Stromal cell of bone marrow (primary cell): Measurements from ENCODE around the gene DICER1.

Experiments used
- DNase-seq: peaks from one replicate; pipeline ENCODE4 v3.0.0-alpha.2; 2012; ENCODE audit warnings: low read depth

Gene DICER1

GRCh38 chr14:95122621-95122945 lies 34.7 kb downstream of the DICER1 start:
- no peak for DNase-seq

- no peak for DNase-seq
These were observed 35.3 kb downstream of the DICER1 start for GRCh38 chr14:95121911-95122620.

GRCh38 chr14:95119336-95119735 lies 38.0 kb downstream of the DICER1 start:
- no peak for DNase-seq

GRCh38 chr14:95117937-95118721 lies 39.2 kb downstream of the DICER1 start:
- no peak for DNase-seq

- no peak for DNase-seq
These were observed 43.9 kb downstream of the DICER1 start for GRCh38 chr14:95113476-95113875.

- no peak for DNase-seq
These were observed 45.7 kb downstream of the DICER1 start for GRCh38 chr14:95111507-95112164.

- no peak for DNase-seq
These were observed 47.2 kb downstream of the DICER1 start for GRCh38 chr14:95110178-95110577.

GRCh38 chr14:95107711-95108110 lies 49.6 kb downstream of the DICER1 start:
- no peak for DNase-seq

- DNase-seq, result peak; percentile 8
These were observed 50.4 kb downstream of the DICER1 start for GRCh38 chr14:95106971-95107370.

- no peak for DNase-seq
These were observed 52.4 kb downstream of the DICER1 start for GRCh38 chr14:95104911-95105310.

- no peak for DNase-seq
These were observed 54.7 kb downstream of the DICER1 start for GRCh38 chr14:95102680-95103044.

- no peak for DNase-seq
These were observed 55.3 kb downstream of the DICER1 start for GRCh38 chr14:95101736-95102679.

GRCh38 chr14:95098984-95099599 lies 58.2 kb downstream of the DICER1 start:
- DNase-seq, result peak; percentile 71

GRCh38 chr14:95097385-95097784 lies 59.9 kb downstream of the DICER1 start:
- DNase-seq, result peak; percentile 6

- no peak for DNase-seq
These were observed 60.9 kb downstream of the DICER1 start for GRCh38 chr14:95096476-95096875.

- no peak for DNase-seq
These were observed 61.3 kb downstream of the DICER1 start for GRCh38 chr14:95095996-95096395.

GRCh38 chr14:95092723-95093122 lies 64.6 kb downstream of the DICER1 start:
- no peak for DNase-seq

- no peak for DNase-seq
These were observed 65.7 kb downstream of the DICER1 start for GRCh38 chr14:95091581-95091980.

GRCh38 chr14:95088665-95089064 lies 68.7 kb downstream of the DICER1 start:
- DNase-seq, result no peak

GRCh38 chr14:95087619-95088018 lies 69.7 kb downstream of the DICER1 start:
- DNase-seq, result no peak

GRCh38 chr14:95085321-95085720 lies 72.0 kb downstream of the DICER1 start:
- no peak for DNase-seq

- DNase-seq, result no peak
These were observed 78.5 kb downstream of the DICER1 start for GRCh38 chr14:95078867-95079266.
